HG03039 (cell line): ENCODE results near the gene UBAC1.
"Not testable (repeated sequence)": the region's sequence is repeated elsewhere in the genome, so short reads cannot be mapped to it uniquely, and the experiment has no call there.

Source experiments
- ATAC-seq: cut with Tn5 transposase; IDR thresholded peaks from one replicate; pipeline ENCODE4 v1.9.1; 2021; ENCODE audit warnings: mild to moderate bottlenecking, moderate library complexity; ENCODE audit not compliant: unreplicated experiment

The UBAC1 gene

GRCh38 chr9:135961811-135962695 lies 880 bp upstream of the UBAC1 start:
- ATAC-seq = no peak

DNA sequence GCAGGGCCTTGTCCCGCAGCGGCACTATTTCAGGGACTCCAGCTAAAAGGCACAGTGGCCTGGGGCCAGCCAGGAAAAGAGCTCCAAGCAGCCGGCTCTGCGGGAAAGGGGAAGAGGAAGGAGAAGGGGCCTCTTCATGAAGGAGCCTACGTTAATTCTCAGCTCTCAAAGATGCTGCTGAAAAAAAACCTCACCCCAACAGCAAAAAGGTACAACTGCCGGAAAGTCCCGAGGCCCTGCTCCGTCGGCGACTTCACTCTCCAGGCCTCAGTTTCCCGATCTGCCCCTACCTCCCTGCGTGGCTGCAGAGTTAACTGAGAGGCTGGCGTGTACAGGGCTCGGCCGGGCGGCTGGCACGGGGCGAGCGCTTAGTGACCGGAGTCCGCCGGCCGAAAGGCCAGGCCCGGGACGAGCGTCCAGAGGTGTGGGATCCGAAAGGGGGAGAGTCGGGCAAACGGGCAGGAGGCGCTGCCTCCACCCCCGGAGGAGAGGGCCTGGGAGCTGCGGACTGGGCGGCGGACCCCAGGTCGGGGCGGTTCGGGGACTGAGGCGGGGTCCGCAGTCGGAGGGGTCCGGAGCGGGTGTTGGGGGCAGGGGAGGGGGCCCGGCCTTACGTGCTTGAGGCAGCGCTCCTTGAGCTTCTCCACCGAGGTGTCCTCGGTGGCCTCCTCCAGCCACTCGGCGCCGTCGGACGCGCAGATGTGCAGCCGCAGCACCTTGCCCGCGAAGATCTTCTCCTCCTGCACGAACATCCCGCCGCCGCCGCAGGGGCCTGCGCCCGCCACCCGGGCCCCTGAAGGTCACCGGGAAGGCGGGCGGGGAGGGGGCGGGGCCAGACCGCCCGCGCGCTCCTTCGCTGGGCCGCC lies 529 bp downstream of the UBAC1 start:
- peak; percentile 8 for ATAC-seq

DNA sequence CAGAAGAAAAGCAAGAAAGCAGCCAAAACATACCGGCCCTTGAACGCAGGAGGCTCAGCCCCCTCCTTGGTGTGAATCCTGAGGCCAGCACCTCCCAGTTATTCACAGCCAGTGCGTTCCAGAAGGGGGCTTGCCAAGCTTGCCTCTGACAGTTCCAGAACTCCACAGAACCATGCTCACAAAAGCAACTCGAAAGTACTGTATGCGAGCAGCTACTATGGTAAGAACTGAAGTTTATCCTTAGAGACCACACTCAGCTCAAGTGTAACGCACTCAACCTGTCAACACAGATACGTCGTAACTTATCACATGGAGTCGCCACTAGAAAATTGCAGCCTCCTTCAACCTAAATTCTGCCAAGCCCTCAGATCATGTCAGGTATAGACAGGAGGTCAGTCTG lies 1.4 kb downstream of the UBAC1 start:
- no peak for ATAC-seq

- ATAC-seq = no peak
Observed at GRCh38 chr9:135958485-135958884, 2.7 kb downstream of the UBAC1 start.

DNA sequence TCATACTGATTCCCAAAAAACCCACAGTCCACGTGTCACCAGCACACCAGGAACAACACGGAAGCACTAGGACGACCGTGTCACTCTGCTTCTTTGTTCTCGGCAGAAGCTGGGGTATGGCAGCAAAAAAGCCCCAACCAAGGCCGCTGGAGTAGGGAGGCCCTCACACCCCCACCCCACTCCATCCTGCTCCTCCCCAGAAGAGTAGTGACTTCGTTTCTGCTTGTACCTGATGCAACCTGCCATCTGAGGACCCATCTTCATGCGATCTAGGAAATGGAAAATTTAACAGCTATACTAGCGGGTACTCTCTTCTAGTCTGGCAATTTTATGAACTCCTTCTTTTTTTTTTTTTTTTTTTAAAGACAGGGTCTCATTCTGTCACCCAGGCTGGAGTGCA lies 3.7 kb downstream of the UBAC1 start:
- ATAC-seq = no peak

DNA sequence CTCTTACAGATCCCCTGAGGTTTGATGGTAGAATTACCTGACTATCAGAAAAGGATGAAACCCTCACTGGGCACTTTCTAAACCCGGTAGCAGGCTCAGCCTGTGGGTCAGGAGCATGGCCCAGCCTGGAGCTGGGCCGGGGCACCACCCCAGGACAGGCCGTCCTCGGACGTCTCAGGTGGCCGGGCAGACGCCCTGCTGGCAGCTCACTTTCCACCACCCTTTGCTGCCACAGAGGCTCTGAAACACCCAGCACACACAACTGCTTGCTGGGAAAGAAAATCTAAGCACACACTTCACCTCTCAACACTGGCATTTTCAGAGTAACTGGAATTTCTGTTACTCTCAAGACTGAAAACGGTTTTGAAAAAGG lies 4.4 kb downstream of the UBAC1 start:
- no peak for ATAC-seq

GRCh38 chr9:135955934-135956801 lies 5.0 kb downstream of the UBAC1 start:
- no peak for ATAC-seq

- no peak for ATAC-seq
Observed at GRCh38 chr9:135952664-135953206, 8.4 kb downstream of the UBAC1 start.

DNA sequence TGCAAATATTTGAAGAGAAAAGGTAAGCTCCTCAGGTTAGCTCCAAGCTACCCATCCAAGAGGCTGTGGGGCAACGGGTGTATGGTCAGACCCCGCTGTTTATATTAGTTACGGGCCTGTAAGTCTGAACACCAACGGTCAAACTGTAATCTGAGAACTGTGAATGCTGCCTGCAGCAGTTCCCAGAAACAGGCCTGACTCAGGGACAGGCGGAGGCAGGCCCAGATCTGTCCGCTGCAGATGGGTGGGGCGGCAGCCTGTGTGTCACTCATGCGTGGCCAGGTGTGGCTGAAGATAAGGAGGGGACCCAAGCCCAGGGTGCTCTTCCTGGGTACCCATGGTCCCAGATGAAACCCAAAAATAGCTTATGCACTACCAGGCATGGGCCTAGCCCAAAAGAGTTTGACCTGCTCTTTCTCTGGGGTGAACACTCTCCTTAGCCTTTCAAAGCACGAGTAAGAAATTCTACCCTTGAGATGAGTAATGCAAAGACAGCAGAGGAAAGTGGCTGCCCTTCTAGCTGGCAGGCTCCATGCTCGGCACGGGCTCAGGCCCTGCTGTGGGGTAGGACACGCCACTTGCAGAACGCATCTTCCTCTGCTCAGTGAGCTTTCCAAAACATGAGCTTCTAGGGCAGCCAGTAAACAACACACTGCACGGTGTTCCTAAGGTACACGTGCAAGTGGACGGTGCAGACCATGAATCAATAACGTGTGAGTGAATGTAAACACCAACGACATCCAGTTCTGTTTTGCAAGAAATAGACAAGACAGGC lies 9.1 kb downstream of the UBAC1 start:
- no peak for ATAC-seq

GRCh38 chr9:135951310-135951709 lies 9.9 kb downstream of the UBAC1 start:
- not testable (repeated sequence) for ATAC-seq

- not testable (repeated sequence) for ATAC-seq
Observed at GRCh38 chr9:135950841-135951240, 10.3 kb downstream of the UBAC1 start.

- no peak for ATAC-seq
Observed at GRCh38 chr9:135950135-135950682, 11.0 kb downstream of the UBAC1 start.

GRCh38 chr9:135949501-135950134 lies 11.6 kb downstream of the UBAC1 start:
- no peak for ATAC-seq

- no peak for ATAC-seq
Observed at GRCh38 chr9:135948968-135949367, 12.2 kb downstream of the UBAC1 start.

GRCh38 chr9:135948446-135948845 lies 12.7 kb downstream of the UBAC1 start:
- ATAC-seq = no peak

DNA sequence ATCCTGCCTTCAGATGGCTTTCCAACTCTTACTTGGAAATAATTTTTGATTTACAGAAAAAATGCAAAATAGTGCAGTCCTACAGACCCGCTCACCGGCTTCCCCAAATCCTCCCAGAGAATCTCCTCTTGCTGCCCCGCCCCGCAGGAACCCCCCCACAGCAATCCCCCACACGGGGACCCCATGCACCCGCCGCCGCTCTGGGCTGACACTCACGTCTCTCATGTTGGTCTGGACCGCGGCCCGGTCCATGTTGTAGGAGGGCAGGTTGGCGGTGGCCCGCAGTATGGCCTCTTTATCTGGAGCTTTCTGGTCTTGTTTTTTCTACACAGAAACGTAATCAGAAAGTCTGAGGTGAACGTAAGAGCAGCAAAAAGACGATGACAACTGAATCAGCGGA lies 13.6 kb downstream of the UBAC1 start:
- ATAC-seq = no peak

DNA sequence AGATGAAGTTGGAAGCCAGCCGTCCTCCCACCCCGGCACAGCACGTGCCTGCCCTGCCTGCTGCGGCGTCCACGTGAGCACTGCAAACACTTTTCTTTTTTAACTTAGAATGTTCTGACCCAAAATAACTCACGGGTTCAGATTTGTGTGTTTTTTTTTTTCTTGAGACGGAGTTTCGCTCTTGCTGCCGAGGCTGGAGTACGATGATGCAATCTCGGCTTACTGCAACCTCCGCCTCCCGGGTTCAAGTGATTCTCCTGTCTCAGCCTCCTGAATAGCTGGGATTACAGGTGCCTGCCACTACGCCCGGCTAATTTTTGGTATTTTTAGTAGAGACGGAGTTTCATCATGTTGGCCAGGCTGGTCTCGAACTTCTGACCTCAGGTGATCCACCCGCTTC lies 14.1 kb downstream of the UBAC1 start:
- not testable (repeated sequence) for ATAC-seq

DNA sequence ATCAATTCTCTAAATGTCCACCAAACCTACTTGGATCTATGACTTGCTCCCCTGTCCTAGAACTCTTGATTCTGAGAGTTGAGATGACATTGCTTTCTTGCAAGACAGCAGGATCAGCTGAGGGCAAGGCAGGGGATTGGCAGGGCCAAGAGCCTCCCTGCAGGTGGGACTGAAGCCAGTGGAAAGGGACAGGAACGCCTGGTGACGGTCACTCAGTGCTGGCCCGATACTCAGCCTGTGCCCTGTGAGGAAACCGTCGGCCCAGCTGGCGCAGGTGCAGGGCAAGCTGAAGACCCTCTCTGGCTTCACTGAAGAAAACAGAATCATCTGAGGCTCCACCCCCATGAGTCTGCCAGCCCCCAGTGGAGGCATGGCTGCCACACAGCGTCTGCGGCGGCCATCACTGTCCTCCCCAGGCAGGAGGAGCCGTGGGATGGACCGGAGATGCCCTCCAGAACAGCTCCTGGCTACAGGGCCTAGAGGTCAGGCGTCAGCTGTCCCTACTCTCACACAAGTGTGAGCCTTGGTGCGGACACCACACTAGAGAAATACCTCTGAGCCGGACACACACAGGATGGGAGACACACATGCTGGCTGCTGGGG lies 14.7 kb downstream of the UBAC1 start:
- no peak for ATAC-seq

GRCh38 chr9:135945969-135946368 lies 15.2 kb downstream of the UBAC1 start:
- no peak for ATAC-seq
